ENCODE data around the gene RASIP1. TPM values are rescaled to one million over a fixed set of nuclear protein-coding genes. Genes with fewer than 3 reads are reported as not detected.

The RASIP1 gene
- total RNA-seq, 2 donors from 2014 or later: 3.4 to 5.2 TPM

DNA sequence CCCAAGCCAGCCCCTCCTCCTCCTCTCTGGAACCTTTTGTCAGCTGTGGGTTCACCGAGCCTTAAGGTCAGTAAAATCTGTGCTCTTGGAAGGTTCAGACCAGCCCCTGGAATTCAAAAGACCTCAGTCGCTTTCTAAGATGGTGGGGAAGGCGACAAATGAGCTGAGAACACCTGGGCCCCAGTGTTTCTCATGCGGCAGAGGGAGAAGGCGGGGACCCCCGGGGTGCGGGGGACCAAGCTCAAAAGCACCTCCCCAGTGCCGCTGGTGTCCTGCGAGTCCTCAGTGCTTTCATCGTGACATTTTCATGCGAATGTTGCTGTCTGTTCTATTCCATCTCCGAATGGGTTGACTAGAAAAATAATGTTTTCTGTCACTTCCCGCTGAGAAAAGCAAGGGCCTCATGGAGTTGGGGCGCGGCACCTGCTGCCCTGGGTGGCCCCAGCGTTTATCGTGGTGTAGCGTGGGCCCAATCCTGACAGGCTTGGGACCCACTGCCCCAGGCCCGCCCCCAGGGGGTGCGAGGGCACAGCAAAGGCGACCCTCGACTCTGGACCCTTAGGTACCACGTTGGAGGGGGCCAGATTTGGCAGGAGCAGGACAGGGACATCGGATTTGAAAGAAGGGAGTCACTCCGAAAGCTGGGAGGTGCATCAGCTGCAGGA lies 66.8 kb downstream of the RASIP1 start:
- Mint-ChIP-seq H3K36me3 (ENCODE audit: low read depth) (no peaks in the 10 kb centered on the region), H3K27ac (no peak overlapping the region), H3K4me1 (peaks cover 10% of the 10 kb centered on the region), H3K9me3 (no peaks in the 10 kb centered on the region), H3K4me3 (peak overlapping the region; percentile 18), H3K27me3 (ENCODE audit: insufficient read depth) (peaks cover 17% of the 10 kb centered on the region)
- no peaks in the 10 kb centered on the region for H3K36me3 ChIP-seq (ENCODE audit: control insufficient read depth, insufficient read depth, low read length)
- no peaks in the 10 kb centered on the region for H3K4me1 ChIP-seq (ENCODE audit: control insufficient read depth, insufficient read depth, low read length)
- 70 to 82% methylated on average over 22 to 25 of the region's 25 CpGs for WGBS, 2 experiments (ENCODE audit: insufficient coverage in 1 of 2, insufficient read length in 1 of 2)
- no peak for DNase-seq
- no peak overlapping the region for H3K27ac ChIP-seq (ENCODE audit: low read depth, low read length)
- no peak overlapping the region for H3K9ac ChIP-seq (ENCODE audit: extremely low read depth, low read length, poor library complexity, severe bottlenecking)
- TF ChIP-seq, protein P1, sequence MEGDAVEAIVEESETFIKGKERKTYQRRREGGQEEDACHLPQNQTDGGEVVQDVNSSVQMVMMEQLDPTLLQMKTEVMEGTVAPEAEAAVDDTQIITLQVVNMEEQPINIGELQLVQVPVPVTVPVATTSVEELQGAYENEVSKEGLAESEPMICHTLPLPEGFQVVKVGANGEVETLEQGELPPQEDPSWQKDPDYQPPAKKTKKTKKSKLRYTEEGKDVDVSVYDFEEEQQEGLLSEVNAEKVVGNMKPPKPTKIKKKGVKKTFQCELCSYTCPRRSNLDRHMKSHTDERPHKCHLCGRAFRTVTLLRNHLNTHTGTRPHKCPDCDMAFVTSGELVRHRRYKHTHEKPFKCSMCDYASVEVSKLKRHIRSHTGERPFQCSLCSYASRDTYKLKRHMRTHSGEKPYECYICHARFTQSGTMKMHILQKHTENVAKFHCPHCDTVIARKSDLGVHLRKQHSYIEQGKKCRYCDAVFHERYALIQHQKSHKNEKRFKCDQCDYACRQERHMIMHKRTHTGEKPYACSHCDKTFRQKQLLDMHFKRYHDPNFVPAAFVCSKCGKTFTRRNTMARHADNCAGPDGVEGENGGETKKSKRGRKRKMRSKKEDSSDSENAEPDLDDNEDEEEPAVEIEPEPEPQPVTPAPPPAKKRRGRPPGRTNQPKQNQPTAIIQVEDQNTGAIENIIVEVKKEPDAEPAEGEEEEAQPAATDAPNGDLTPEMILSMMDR (conservative IDR thresholded peaks at IDR 0.05): no peak
- H3K9me3 ChIP-seq (ENCODE audit: control insufficient read depth, low read length): no peaks in the 10 kb centered on the region
- H3K4me3 ChIP-seq (ENCODE audit: low read length): no peak overlapping the region
- no peaks in the 10 kb centered on the region for H3K27me3 ChIP-seq (ENCODE audit: control insufficient read depth, insufficient read depth, low read length, poor library complexity, severe bottlenecking)

DNA sequence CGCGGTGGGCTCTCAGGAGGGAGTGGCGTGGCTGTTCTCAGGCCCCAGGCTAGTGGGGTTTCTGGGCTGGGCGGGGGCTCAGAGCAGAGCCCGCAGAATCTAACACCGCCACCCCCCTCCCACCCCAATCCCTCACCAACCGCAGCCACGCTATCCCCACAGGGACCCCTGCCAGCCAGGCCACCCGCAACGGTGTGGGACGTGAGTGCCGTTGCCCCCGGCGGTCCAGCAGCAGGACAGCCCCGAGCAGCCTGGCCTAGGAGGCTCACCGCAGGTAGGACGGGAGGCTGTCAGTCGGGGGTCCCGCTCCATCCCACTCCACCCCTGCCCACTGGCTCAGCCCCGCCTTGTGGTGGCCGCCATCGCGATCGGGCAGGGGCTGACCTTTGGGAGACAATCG lies 67.4 kb downstream of the RASIP1 start, which contains the start of gene NTN5:
TSS of gene NTN5 (minus strand) at position 24 of the 400 bp plus-strand sequence. CDS start 2,031 bp downstream, outside the sequence.
- Mint-ChIP-seq H3K27me3 (ENCODE audit: insufficient read depth) (peaks cover 17% of the 10 kb centered on the region), H3K9me3 (no peaks in the 10 kb centered on the region), H3K4me3 (peak within 1 kb of the TSS; percentile 18), H3K4me1 (peaks cover 10% of the 10 kb centered on the region), H3K36me3 (ENCODE audit: low read depth) (no peaks in the 10 kb centered on the region), H3K27ac (no peak within 1 kb of the TSS)
- no peak within 1 kb of the TSS for H3K27ac ChIP-seq (ENCODE audit: low read depth, low read length)
- H3K9me3 ChIP-seq (ENCODE audit: control insufficient read depth, low read length): no peaks in the 10 kb centered on the region
- TF ChIP-seq, protein P1 (conservative IDR thresholded peaks at IDR 0.05): no peak
- DNase-seq: peak; percentile 65
- no peaks in the 10 kb centered on the region for H3K36me3 ChIP-seq (ENCODE audit: control insufficient read depth, insufficient read depth, low read length)
- WGBS, 2 experiments (ENCODE audit: insufficient coverage in 1 of 2, insufficient read length in 1 of 2): 79 to 80% methylated on average over 12 to 23 of the region's 25 CpGs
- H3K27me3 ChIP-seq (ENCODE audit: control insufficient read depth, insufficient read depth, low read length, poor library complexity, severe bottlenecking): no peaks in the 10 kb centered on the region
- no peak within 1 kb of the TSS for H3K4me3 ChIP-seq (ENCODE audit: low read length)
- no peak within 1 kb of the TSS for H3K9ac ChIP-seq (ENCODE audit: extremely low read depth, low read length, poor library complexity, severe bottlenecking)
- no peaks in the 10 kb centered on the region for H3K4me1 ChIP-seq (ENCODE audit: control insufficient read depth, insufficient read depth, low read length)

DNA sequence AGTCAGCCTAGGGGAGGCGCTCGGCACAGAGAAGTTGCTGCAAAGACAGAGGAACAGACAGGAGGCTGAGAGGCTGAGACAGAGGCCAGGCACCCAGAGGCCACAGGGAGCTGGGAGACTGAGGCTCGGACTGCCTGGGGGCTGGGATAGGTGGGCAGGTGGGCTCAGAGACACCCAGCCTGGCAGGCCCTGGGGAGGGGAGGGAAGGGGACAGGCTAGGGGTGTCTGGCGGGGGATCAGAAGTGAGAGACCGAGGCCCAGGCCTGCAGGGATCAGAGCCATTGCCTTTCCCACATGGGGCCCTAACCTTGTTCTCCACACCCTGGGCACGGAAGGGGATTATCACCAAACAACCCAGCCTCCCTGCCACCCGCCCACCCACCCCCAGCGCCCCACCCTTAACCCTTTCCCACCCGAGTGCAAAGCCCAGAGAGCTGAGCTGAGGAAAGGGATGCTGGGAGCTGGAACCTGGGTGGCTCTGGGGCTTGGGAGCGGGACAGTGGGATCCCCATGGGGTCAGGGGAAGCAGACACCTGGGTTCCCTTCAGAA lies 68.9 kb downstream of the RASIP1 start:
- 85 to 87% methylated on average over 4 to 7 of the region's 10 CpGs for WGBS, 2 experiments (ENCODE audit: insufficient coverage in 1 of 2, insufficient read length in 1 of 2)
- Histone ChIP-seq H3K27ac (ENCODE audit: low read depth, low read length) (no peak overlapping the region), H3K27me3 (ENCODE audit: control insufficient read depth, insufficient read depth, low read length, poor library complexity, severe bottlenecking) (no peaks in the 10 kb centered on the region), H3K9ac (ENCODE audit: extremely low read depth, low read length, poor library complexity, severe bottlenecking) (no peak overlapping the region), H3K4me1 (ENCODE audit: control insufficient read depth, insufficient read depth, low read length) (no peaks in the 10 kb centered on the region), H3K36me3 (ENCODE audit: control insufficient read depth, insufficient read depth, low read length) (no peaks in the 10 kb centered on the region), H3K4me3 (ENCODE audit: low read length) (no peak overlapping the region), H3K9me3 (ENCODE audit: control insufficient read depth, low read length) (no peaks in the 10 kb centered on the region)
- no peak for DNase-seq
- Mint-ChIP-seq H3K4me1 (peaks cover 10% of the 10 kb centered on the region), H3K27ac (no peak overlapping the region), H3K9me3 (no peaks in the 10 kb centered on the region), H3K27me3 (ENCODE audit: insufficient read depth) (peaks cover 14% of the 10 kb centered on the region), H3K4me3 (no peak overlapping the region), H3K36me3 (ENCODE audit: low read depth) (no peaks in the 10 kb centered on the region)
- TF ChIP-seq, protein P1 (conservative IDR thresholded peaks at IDR 0.05): no peak
